ENCODE measurements around the gene SFXN3.
A peak's percentile ranks its signal among the peaks of the same experiment; 100 is the strongest.

Gene SFXN3

DNA sequence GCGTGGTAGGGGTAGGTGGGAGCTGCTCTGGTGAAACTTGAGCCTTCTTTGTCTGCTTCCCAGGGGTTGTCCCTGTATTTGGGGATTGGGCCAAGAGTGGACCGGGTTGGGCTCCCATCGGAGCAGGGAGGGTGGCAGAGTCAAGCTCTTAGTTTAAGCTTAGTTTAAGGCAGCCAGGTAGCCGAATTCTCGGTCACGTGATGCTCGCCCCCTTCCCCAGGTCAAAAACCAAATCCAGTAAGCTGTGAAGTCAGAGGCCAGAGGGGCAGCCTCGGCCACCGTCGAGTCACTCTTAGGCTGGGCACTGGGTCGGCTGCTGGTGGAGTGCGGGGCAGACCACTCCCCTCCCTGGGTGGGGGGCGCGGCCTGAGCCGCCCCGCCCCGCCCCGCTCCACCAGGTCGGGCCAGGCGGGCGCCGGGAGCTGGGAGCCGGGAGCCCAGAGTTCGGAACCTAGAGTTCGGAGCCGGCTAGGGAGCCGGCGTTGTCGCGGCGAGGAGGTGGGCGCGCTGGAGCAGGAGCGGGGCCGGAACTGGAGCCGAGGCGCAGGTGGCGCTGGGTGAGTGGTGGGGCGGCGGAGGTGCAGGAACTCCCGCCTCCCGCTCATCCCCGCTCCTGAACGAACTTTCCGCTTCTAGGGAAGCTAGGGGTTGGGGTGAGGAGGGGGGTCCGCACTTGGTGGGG, 34.2 kb upstream of the SFXN3 start:
- Mint-ChIP-seq H3K9me3 (no peaks in the 10 kb centered on the region), H3K4me3 (peak overlapping the region; percentile 91), H3K4me1 (peaks cover 23% of the 10 kb centered on the region), H3K36me3 (peaks cover 10% of the 10 kb centered on the region), H3K27ac (peak overlapping the region; percentile 88), H3K27me3 (no peaks in the 10 kb centered on the region)
- DNase-seq (ENCODE audit: low spot score in 2 of 2) (peak; percentile 25 to 52), ATAC-seq (ENCODE audit: low read depth) (peak; percentile 9)

DNA sequence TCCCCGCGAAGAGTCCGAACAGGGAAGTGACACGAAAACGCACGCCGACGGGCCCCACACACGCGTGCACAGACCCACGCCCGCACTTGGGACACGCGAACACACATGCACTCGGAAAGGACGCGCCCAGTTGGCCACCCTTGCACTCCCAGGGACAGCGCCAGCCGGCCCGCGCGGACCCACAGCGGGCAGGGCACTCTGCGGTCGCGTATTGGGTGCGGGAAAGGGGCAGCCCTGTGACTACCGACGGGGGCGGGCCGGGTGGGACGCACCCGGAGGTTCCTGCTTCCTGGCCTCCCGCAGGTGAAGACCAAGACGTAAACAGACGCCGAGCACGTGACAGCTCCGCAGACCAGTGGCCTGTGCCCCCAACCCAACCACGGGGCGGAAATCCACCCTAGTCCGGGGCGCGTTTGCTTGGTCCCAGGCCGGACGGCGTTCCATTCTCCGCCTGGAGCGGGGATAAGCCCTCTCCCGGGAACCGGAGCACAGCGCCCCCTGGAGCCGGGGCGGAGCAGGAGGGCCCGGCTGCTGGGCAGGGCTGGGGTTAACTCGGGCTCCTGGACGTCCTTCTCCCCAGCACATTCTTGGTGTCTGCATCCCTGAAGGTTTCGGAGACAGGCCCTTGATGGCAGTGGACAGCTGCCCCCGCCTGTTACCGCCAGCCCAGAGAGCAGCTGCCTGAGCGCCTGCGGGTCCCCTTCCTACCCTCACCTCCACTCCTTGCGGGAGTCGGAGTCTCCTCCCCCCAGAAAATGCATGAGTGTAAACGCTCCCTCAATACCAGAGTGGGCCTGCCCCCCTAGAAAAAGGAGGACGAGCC, 33.5 kb upstream of the SFXN3 start:
- H3K27ac Mint-ChIP-seq: peak overlapping the region; percentile 87
- H3K4me3 Mint-ChIP-seq: peak overlapping the region; percentile 91
- no peaks in the 10 kb centered on the region for H3K27me3 Mint-ChIP-seq
- peaks cover 23% of the 10 kb centered on the region for H3K4me1 Mint-ChIP-seq
- peaks cover 10% of the 10 kb centered on the region for H3K36me3 Mint-ChIP-seq
- no peaks in the 10 kb centered on the region for H3K9me3 Mint-ChIP-seq
- DNase-seq (ENCODE audit: low spot score in 2 of 2) (peak; percentile 65 to 85), ATAC-seq (ENCODE audit: low read depth) (peak; percentile 40)

DNA sequence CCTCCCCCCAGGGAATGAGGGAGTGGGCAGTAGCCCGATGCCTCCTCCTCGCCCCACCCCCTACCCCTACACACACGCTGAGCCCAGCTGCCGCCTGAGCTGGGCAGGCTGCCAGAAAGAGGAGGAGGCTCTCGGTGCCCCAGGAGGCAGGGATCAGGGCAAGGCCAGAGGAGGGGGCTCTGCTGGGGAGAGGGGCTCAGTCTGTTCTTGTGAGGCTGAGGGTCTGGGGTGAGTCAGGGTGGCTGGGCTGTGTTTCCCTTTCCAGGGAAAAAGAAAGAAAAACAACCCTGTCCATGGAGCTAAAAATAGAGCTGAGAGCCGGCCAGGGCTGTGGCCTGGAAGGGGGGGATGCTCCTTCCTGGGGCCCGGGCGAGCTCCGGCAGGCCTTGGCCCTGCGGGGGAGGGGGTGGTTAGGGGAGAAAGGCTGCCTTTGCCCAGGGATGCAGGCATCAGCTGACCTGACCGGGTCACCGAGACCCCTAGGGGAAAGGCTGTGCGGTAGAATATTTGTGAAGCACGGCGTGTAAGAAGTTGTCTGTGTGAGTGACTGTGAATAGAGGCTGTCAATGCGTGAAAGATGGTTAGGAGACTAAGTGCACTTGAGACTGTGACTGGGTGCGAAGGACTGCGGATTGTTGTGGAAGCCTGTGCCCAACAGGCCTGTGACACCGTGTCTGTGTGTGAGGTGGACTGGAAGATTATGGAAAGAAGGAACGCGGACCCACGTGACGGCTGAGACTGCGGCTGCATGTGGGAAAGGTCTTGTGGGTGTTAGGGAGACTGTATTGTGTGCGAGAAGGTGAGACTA, 32.6 kb upstream of the SFXN3 start:
- Mint-ChIP-seq H3K4me1 (peaks cover 23% of the 10 kb centered on the region), H3K36me3 (peaks cover 6% of the 10 kb centered on the region), H3K27ac (peak overlapping the region; percentile 87), H3K9me3 (no peaks in the 10 kb centered on the region), H3K27me3 (no peaks in the 10 kb centered on the region), H3K4me3 (peak overlapping the region; percentile 91)
- peak; percentile 27 for ATAC-seq (ENCODE audit: low read depth)
- DNase-seq (ENCODE audit: low spot score in 2 of 2): peak; percentile 45 to 69

DNA sequence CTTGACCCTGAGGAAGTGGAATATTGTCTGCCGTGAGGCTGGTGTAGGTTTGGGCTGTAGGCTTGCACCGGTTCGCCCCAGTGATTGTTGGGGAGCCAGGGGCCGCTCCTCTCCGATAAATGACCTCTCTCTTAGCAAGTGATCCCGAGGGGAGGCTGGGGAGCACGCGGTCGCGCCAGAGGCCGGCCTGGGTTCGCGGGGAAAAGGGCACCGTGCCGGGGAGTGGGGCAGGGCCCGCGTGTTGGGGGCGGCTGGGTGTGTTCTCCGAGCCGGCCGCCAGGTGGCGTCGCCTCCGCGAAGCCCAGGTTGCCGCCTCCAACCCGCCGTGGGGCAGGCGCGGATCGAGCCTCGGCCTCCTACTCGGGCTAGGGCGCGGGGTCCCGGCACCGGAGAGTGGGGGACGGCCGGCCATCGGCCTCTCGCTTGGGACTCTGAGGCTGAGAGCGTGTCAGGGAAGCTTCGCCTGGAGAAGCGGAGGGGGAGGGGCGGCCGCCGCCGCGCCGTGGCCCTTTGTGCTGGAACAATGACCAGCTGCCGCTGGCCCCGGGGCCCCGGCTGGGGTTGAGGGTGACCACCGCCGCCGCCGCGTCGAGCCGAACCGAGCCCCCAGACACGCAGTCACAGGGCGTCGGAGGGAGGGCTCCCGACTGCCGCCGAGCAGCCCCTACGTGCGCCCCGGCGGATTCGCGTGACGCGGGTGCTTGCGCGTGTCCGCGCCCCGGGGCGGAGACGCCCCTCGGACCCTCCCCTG, 31.9 kb upstream of the SFXN3 start:
- ATAC-seq (ENCODE audit: low read depth): peak; percentile 70
- peak; percentile 83 to 90 for DNase-seq (ENCODE audit: low spot score in 2 of 2)
- peaks cover 8% of the 10 kb centered on the region for H3K36me3 Mint-ChIP-seq
- H3K27ac Mint-ChIP-seq: peak overlapping the region; percentile 87
- peak overlapping the region; percentile 91 for H3K4me3 Mint-ChIP-seq
- H3K4me1 Mint-ChIP-seq: peaks cover 23% of the 10 kb centered on the region
- H3K27me3 Mint-ChIP-seq: no peaks in the 10 kb centered on the region
- no peaks in the 10 kb centered on the region for H3K9me3 Mint-ChIP-seq

DNA sequence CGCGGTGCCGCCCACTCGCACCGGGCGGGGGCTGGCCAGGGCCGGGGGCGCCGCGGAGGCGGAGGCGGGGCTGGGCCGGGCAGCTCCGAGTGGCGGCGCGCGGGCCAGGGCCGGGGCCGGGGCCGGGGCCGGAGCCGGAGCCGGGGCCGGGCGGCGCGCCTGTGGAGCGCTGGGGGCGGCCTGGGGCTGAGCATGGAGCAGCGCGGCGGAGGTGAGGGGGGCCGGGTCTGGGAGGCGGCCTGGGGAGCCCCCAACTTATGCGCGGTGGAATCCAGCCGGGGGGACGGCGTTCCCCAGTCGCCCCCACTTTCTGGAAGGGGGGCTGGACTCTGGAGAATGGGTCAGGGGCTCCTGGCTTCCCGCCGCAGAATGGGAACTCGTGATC, 31.3 kb upstream of the SFXN3 start, which contains the start of gene LZTS2:
LZTS2 (plus strand) TSS at position 67 of the 385 bp plus-strand sequence. CDS start 2,731 bp downstream, outside the sequence.
- H3K27me3 Mint-ChIP-seq: no peaks in the 10 kb centered on the region
- peaks cover 20% of the 10 kb centered on the region for H3K4me1 Mint-ChIP-seq
- no peaks in the 10 kb centered on the region for H3K9me3 Mint-ChIP-seq
- ATAC-seq (ENCODE audit: low read depth): no peak
- DNase-seq (ENCODE audit: low spot score in 2 of 2): no peak
- H3K36me3 Mint-ChIP-seq: peaks cover 5% of the 10 kb centered on the region
- peak within 1 kb of the TSS; percentile 87 for H3K27ac Mint-ChIP-seq
- peak within 1 kb of the TSS; percentile 91 for H3K4me3 Mint-ChIP-seq

DNA sequence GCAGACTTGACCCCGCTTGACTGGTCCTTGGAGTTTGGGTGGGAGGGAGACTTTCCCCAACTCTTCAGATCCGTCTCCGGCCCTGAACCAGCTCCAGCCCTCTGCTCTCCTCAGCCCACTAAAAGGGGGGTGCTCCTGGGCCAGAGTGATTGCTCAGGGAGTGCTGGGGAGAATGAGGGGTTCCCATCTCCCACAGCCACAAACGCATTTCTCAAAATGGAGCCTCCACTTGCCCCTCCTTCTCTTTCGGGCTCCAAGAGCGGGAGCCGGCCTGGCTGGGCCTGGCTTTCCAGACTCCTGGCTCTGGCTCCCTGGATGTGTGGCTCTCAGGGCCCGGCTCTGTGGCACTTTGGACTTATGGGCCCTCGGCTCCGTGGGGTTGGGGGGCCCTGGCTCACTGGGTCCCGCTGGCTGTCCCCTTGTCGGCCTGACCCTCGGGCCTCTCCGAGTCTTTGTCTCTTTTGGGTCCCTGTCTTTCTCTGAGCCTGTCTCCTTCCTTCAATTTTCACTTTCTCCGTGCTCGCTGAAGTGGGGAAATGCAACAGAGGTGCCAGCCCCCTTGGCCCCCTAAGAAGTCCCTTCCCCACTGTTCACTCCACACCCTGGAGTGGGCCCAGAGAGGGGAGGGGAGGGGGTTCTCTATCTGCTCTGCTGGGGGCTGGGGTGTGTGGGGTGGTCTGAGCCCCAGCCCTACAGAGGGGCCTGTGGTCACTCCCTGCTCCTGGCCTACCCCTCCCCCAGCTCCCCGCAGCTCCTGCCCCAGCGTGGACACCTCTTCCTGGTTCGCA, 30.7 kb upstream of the SFXN3 start:
- DNase-seq (ENCODE audit: low spot score in 2 of 2) (no peak), ATAC-seq (ENCODE audit: low read depth) (no peak)
- peak overlapping the region; percentile 75 for H3K4me3 Mint-ChIP-seq
- no peaks in the 10 kb centered on the region for H3K27me3 Mint-ChIP-seq
- peaks cover 19% of the 10 kb centered on the region for H3K4me1 Mint-ChIP-seq
- H3K9me3 Mint-ChIP-seq: no peaks in the 10 kb centered on the region
- H3K27ac Mint-ChIP-seq: peak overlapping the region; percentile 14
- peaks cover 4% of the 10 kb centered on the region for H3K36me3 Mint-ChIP-seq

DNA sequence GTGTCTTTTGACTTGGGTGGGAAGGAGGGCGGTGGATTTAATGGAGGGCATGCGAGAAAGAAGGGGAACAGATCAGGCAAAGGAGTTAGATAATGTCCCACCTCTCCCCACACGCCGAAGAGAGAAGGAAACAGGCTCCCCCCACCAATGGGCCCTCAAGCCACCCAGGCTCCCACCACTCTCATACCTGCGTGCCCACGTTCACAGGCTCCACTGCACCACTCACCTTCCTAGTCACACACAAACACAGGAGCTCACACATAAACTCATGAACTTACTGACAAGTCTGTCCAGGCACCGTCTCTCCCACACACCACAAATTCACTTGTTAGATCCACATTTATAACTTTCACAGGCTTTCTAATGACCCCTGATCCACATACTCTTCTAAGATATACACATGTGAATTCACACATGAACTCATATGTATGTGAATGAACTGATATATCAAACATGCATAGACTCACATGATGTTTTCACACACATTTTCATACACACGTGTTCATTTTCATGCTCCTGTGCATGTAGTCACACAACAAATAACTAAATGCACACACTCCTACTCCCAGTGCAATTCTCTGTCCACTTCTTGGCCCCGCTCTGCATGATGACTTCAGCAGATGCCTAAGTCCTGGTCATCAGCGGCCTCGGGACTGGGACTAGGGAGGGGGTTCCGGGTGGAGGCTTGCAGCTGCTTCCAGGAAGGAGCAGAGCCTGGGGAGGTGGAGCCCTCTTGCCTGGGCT, 29.9 kb upstream of the SFXN3 start:
- Mint-ChIP-seq H3K27me3 (no peaks in the 10 kb centered on the region), H3K27ac (peak overlapping the region; percentile 14), H3K36me3 (peaks cover 4% of the 10 kb centered on the region), H3K4me1 (peaks cover 19% of the 10 kb centered on the region), H3K4me3 (peak overlapping the region; percentile 75), H3K9me3 (no peaks in the 10 kb centered on the region)
- no peak for ATAC-seq (ENCODE audit: low read depth)
- no peak for DNase-seq (ENCODE audit: low spot score in 2 of 2)

DNA sequence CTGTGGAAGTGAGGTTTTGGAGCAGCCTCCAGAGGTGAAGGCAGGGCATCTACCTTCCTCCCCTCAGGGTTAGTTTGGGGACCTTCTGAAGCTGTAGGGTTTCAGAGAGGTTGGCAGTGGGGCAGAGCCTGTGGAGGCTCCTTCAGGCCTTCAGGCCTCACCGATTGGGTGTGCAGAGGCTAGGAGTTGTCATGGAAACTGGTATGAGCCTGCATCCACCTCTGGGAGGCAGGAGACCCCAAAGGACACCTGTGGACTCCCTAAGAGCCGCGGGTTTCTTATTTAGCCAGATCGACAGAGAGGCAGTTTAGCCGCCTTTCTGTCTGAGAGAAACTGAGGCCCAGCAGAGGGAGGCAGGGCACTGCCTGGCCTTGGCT, 29.4 kb upstream of the SFXN3 start:
- ATAC-seq (ENCODE audit: low read depth): no peak
- Mint-ChIP-seq H3K27me3 (no peaks in the 10 kb centered on the region), H3K9me3 (no peaks in the 10 kb centered on the region), H3K36me3 (peaks cover 4% of the 10 kb centered on the region), H3K27ac (no peak overlapping the region), H3K4me3 (no peak overlapping the region), H3K4me1 (peaks cover 14% of the 10 kb centered on the region)
- DNase-seq (ENCODE audit: low spot score in 2 of 2): no peak

DNA sequence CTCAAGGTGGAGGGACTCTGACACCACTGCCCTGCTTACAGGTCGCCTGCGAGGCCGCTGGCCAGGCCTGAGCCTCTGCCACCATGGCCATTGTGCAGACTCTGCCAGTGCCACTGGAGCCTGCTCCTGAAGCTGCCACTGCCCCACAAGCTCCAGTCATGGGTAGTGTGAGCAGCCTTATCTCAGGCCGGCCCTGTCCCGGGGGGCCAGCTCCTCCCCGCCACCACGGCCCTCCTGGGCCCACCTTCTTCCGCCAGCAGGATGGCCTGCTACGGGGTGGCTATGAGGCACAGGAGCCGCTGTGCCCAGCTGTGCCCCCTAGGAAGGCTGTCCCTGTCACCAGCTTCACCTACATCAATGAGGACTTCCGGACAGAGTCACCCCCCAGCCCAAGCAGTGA, 28.6 kb upstream of the SFXN3 start:
- Mint-ChIP-seq H3K4me1 (peaks cover 14% of the 10 kb centered on the region), H3K4me3 (no peak overlapping the region), H3K36me3 (peaks cover 4% of the 10 kb centered on the region), H3K9me3 (no peaks in the 10 kb centered on the region), H3K27me3 (no peaks in the 10 kb centered on the region), H3K27ac (no peak overlapping the region)
- no peak for DNase-seq (ENCODE audit: low spot score in 2 of 2)
- ATAC-seq (ENCODE audit: low read depth): no peak

DNA sequence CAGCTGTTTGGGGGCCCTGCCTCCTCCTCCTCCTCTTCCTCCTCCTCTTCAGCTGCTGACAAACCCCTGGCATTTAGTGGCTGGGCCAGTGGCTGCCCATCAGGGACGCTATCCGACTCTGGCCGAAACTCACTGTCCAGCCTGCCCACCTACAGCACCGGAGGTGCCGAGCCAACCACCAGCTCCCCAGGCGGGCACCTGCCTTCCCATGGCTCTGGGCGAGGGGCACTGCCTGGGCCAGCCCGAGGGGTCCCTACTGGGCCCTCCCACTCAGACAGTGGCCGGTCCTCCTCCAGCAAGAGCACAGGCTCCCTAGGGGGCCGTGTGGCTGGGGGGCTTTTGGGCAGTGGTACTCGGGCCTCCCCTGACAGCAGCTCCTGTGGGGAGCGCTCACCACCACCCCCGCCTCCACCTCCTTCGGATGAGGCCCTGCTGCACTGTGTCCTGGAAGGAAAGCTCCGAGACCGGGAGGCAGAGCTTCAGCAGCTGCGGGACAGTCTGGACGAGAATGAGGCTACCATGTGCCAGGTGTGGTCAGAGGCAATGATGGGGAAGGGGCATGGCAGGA, 27.3 kb upstream of the SFXN3 start:
- Mint-ChIP-seq H3K27ac (no peak overlapping the region), H3K36me3 (peaks cover 4% of the 10 kb centered on the region), H3K9me3 (no peaks in the 10 kb centered on the region), H3K27me3 (no peaks in the 10 kb centered on the region), H3K4me3 (no peak overlapping the region), H3K4me1 (peaks cover 6% of the 10 kb centered on the region)
- ATAC-seq (ENCODE audit: low read depth): no peak
- no peak for DNase-seq (ENCODE audit: low spot score in 2 of 2)

DNA sequence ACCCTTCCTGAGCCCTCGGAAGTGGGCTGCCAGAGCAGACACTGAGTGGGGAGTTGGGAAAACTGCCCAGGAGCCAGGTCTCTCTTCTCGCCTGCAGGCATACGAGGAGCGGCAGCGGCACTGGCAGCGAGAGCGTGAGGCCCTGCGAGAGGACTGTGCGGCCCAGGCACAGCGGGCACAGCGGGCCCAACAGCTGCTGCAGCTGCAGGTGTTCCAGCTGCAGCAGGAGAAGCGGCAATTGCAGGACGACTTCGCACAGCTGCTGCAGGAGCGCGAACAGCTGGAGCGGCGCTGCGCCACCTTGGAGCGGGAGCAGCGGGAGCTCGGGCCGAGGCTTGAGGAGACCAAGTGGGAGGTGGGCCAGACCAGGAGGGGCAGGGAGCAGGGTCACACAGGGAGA, 25.7 kb upstream of the SFXN3 start:
- peaks cover 4% of the 10 kb centered on the region for H3K36me3 Mint-ChIP-seq
- H3K4me3 Mint-ChIP-seq: no peak overlapping the region
- H3K27ac Mint-ChIP-seq: no peak overlapping the region
- H3K9me3 Mint-ChIP-seq: no peaks in the 10 kb centered on the region
- ATAC-seq (ENCODE audit: low read depth): no peak
- H3K4me1 Mint-ChIP-seq: peaks cover 4% of the 10 kb centered on the region
- DNase-seq (ENCODE audit: low spot score in 2 of 2): no peak
- no peaks in the 10 kb centered on the region for H3K27me3 Mint-ChIP-seq

DNA sequence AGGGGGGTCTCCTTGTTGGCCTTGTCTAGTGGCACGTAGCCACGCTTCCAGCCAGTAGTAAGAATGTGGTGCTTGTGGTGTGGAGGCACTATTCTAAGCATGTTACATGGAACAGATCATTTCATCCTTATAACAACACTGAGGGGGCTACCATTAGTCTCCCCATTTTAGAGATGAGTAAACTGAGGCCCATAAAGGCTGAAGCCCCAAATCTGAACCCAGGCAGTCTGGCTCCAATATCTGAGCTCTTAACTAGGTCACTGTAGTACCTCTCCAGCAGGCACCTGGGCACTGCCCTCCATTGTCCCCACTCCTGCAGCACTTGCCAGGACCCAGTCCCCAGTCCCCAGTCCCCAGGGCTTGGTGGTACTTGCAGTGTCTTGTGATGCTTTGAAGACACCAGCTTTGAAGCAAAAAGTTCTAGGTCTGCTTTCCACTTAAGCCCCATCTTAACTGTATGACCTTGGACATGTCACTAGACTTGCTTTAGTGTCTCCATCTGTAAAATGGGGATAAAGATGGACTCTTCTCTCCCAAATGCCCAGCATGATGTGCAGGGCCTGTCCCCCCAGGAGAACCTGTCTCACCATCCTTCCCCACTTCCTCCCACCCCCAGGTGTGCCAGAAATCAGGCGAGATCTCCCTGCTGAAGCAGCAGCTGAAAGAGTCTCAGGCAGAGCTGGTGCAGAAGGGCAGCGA, 25.0 kb upstream of the SFXN3 start:
- peaks cover 3% of the 10 kb centered on the region for H3K36me3 Mint-ChIP-seq
- H3K27me3 Mint-ChIP-seq: no peaks in the 10 kb centered on the region
- H3K4me1 Mint-ChIP-seq: peaks cover 3% of the 10 kb centered on the region
- DNase-seq (ENCODE audit: low spot score in 2 of 2) (no peak), ATAC-seq (ENCODE audit: low read depth) (no peak)
- H3K4me3 Mint-ChIP-seq: no peak overlapping the region
- H3K9me3 Mint-ChIP-seq: no peaks in the 10 kb centered on the region
- H3K27ac Mint-ChIP-seq: no peak overlapping the region

All from memory B cell (primary cell).